ENCODE measurements around the gene PDZD8.

GRCh38 chr10:117374506-117375359, 507 bp downstream of the PDZD8 start:
- no peak for TF ChIP-seq CTCF (conservative IDR thresholded peaks at IDR 0.05; ENCODE audit: low read length)
- TF ChIP-seq EZH2phosphoT487 (IDR thresholded peaks at IDR 0.05; ENCODE audit: borderline replicate concordance, low read depth, low read length) = no peak

Measured in OCI-LY7 (cell line).